Adrenal gland (tissue), 5 donors: ENCODE measurements around the gene LRRC75A.

Experiments
- POLR2A ChIP-seq, 2 donors: fragments of 450-650 bp; IDR thresholded peaks; one replicate each; pipeline ENCODE4 v1.6.1; 2017; ENCODE audit warnings: antibody characterized with exemption in 2 of 2, mild to moderate bottlenecking in 2 of 2, moderate library complexity in 1 of 2
- TF ChIP-seq, protein P1 (sequence below), 6 experiments: fragments of 450-650 bp in 4 of 6; fragments of 200-600 bp in 2 of 6; sonication (generic) in 1 of 6; IDR thresholded peaks; 1 replicate in 5 of 6; 2 replicates in 1 of 6; pipeline versions ENCODE4 v1.5.1 to v1.8.0; 2016 to 2021; ENCODE audit warnings: antibody characterized with exemption in 6 of 6, mild to moderate bottlenecking in 2 of 6, moderate library complexity in 1 of 6
- donor health status: DM: no; HTN: no; CAD: no.

DNA sequence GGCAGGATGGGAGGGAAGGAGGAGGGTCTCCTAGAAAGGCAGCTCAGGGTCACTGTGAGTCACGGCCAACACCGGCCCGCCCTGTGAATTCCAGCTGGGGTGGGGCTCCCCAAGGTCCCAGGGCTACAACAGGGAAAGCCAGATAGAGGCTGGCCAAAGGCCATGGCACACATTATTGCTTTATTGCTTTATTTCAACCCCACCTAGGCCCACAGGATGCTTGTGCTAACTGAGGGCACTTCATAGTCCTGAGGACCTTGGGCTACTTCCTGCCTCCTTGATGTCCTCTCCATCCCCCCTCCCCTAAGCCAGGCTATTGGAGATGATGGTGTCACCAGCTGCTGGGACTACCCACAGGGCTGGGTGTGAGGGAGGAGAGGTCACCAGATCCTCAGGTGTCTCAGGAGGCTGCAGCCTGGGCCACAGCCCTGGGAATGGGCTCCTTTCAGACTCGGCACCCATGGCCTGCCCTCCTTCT, 26.1 kb downstream of the LRRC75A start:
- TF ChIP-seq, protein P1, sequence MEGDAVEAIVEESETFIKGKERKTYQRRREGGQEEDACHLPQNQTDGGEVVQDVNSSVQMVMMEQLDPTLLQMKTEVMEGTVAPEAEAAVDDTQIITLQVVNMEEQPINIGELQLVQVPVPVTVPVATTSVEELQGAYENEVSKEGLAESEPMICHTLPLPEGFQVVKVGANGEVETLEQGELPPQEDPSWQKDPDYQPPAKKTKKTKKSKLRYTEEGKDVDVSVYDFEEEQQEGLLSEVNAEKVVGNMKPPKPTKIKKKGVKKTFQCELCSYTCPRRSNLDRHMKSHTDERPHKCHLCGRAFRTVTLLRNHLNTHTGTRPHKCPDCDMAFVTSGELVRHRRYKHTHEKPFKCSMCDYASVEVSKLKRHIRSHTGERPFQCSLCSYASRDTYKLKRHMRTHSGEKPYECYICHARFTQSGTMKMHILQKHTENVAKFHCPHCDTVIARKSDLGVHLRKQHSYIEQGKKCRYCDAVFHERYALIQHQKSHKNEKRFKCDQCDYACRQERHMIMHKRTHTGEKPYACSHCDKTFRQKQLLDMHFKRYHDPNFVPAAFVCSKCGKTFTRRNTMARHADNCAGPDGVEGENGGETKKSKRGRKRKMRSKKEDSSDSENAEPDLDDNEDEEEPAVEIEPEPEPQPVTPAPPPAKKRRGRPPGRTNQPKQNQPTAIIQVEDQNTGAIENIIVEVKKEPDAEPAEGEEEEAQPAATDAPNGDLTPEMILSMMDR (IDR thresholded peaks at IDR 0.05) = no peak
- no peak for TF ChIP-seq POLR2A (IDR thresholded peaks at IDR 0.05)
